ENCODE results near the gene P2RX1.

Gene P2RX1

DNA sequence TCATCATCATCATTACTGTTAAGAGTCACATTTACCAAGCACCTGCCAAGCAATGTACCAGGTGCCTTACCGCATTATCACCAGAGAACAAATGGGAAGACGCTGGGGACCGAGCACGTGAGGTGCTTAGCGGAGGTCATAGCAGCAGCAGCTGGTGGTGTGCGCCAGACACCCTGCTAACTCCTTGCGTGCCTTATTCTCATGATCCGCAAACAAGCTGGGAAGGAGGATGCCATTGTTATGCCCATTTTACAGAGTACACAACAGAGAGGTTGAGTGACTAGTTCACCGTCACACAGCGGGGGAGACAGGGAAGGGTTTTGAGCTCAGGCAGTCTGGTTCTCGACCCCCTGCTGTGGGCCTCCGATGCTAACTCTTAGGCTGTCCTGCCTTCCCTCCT lies 40.7 kb upstream of the P2RX1 start:
- TF ChIP-seq, protein P1, sequence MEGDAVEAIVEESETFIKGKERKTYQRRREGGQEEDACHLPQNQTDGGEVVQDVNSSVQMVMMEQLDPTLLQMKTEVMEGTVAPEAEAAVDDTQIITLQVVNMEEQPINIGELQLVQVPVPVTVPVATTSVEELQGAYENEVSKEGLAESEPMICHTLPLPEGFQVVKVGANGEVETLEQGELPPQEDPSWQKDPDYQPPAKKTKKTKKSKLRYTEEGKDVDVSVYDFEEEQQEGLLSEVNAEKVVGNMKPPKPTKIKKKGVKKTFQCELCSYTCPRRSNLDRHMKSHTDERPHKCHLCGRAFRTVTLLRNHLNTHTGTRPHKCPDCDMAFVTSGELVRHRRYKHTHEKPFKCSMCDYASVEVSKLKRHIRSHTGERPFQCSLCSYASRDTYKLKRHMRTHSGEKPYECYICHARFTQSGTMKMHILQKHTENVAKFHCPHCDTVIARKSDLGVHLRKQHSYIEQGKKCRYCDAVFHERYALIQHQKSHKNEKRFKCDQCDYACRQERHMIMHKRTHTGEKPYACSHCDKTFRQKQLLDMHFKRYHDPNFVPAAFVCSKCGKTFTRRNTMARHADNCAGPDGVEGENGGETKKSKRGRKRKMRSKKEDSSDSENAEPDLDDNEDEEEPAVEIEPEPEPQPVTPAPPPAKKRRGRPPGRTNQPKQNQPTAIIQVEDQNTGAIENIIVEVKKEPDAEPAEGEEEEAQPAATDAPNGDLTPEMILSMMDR (IDR thresholded peaks at IDR 0.05; ENCODE audit: insufficient read depth, low read depth, low read length, missing control alignments): no peak
- no peak overlapping the region for H3K4me3 ChIP-seq (ENCODE audit: low read depth, low read length)
- no peak for DNase-seq (ENCODE audit: low read depth)

DNA sequence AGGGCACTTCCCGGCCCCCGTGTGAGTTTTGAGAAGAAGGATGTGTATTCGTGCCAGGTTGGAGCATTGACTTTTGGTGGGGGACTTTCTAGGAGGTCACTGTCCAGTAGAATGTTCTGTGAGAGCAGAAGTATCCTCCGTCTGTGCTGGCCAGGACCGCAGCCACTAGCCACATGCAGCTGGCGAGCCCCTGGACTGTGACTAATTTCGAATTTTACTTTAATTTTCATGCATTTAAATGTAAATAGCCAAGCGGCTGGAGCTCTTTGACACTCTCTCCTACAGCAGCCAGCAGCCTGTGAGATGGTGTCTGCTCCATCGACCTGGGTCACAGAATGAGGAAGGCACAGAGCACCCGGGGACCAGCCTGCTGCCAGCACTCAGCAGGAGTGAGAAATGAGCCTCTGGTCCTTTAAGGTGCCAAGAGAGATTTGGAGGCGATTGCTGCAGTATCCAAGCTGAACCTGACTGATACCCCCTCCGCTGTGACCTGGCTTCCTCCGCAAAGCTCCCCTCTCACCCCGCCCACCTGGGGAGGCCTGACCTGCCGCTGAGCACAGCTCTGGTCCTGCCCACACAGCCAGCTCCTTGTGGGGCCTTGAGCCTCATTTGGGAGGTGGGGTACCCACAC lies 40.2 kb upstream of the P2RX1 start:
- no peak overlapping the region for H3K4me3 ChIP-seq (ENCODE audit: low read depth, low read length)
- DNase-seq (ENCODE audit: low read depth): no peak
- TF ChIP-seq, protein P1 (IDR thresholded peaks at IDR 0.05; ENCODE audit: insufficient read depth, low read depth, low read length, missing control alignments): no peak

DNA sequence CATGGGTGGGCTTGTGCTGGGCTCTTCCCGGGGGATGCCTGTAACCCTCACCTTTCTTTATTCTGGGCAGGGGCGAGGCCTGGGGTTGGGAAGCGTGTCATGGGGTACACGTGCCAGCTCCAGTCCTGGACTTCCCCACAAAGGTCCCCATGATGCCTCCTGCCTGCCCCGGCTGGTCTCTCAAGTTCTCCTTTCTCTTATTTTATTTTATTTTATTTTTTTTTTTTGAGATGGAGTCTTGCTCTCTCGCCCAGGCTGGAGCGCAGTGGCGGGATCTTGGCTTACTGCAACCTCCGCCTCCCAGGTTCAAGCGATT lies 39.4 kb upstream of the P2RX1 start:
- no peak overlapping the region for H3K4me3 ChIP-seq (ENCODE audit: low read depth, low read length)
- DNase-seq (ENCODE audit: low read depth): no peak
- TF ChIP-seq, protein P1 (IDR thresholded peaks at IDR 0.05; ENCODE audit: insufficient read depth, low read depth, low read length, missing control alignments): no peak

DNA sequence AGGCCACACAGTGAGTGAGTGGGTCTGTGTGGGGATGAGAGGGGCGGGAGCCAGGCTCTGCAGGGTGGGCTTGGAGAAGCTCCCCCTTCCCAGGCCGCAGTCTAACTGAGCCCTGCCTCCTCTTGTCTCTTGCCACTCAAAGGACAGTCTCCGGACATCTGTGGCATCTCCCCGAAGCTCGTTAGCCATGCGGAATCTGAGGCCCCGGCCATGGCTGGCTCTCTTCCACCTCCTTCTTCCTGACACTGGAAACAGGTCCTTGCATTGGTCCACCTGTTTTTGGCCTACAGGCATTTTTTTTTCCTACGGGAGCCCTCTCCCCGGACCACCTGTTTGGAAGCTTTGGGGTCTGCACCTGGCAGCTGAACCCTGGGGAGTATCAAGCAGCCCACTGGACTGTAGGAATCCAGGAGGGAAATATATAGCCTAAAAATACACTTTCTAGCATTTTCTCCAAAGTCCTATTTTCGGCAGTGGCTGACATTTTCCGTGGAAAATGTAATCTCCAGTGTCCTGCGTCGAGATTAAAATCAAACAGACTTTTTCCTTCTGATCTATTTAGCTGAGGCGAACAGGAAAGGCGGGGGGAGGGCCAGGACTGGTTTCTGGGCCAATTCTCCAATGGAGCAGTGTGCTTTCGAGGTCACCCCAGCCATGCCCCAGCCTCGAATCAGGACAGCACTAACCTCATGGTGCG lies 38.9 kb upstream of the P2RX1 start:
- DNase-seq (ENCODE audit: low read depth): no peak
- H3K4me3 ChIP-seq (ENCODE audit: low read depth, low read length): no peak overlapping the region
- TF ChIP-seq, protein P1 (IDR thresholded peaks at IDR 0.05; ENCODE audit: insufficient read depth, low read depth, low read length, missing control alignments): no peak

DNA sequence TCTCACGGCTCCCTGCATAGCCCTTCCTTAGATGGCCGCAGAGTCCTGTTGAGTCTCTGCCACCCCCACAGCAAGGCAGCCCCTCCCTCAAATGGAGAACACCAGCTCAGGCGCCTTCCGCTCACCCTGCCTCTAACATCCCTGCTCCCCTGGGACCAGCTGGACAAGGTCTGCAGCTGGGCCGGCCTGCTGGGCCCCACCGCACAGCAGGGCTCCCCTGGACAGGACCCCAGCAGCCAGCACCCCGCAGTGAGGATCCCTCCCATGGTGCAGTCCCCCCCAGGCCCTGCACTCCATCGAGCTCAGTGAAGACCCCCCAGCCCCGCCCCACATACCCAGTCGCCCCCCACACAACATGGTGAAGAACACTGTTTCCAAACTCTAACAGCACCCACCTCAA lies 37.8 kb upstream of the P2RX1 start:
- H3K4me3 ChIP-seq (ENCODE audit: low read depth, low read length): no peak overlapping the region
- TF ChIP-seq, protein P1 (IDR thresholded peaks at IDR 0.05; ENCODE audit: insufficient read depth, low read depth, low read length, missing control alignments): no peak
- no peak for DNase-seq (ENCODE audit: low read depth)

DNA sequence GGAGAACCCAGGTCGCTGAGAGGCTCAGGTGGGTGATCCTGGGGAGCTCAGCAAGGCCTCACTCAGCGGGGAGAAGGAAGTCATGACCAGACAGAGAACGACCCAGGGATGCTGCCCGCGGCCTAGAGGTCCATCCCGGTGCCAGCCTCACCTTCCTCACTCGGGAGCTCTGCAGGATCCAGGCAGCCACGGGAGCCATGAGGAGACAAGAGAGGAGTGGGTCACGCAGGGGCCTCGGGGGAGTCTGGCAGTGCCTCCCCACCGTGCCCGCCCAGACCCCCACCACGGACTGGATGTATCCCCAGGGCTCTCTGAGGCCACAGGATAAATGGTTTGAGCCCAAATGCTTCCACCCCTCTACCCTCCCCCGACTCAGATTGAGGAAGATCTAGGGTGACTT lies 37.3 kb upstream of the P2RX1 start:
- no peak for DNase-seq (ENCODE audit: low read depth)
- no peak overlapping the region for H3K4me3 ChIP-seq (ENCODE audit: low read depth, low read length)
- TF ChIP-seq, protein P1 (IDR thresholded peaks at IDR 0.05; ENCODE audit: insufficient read depth, low read depth, low read length, missing control alignments): no peak

DNA sequence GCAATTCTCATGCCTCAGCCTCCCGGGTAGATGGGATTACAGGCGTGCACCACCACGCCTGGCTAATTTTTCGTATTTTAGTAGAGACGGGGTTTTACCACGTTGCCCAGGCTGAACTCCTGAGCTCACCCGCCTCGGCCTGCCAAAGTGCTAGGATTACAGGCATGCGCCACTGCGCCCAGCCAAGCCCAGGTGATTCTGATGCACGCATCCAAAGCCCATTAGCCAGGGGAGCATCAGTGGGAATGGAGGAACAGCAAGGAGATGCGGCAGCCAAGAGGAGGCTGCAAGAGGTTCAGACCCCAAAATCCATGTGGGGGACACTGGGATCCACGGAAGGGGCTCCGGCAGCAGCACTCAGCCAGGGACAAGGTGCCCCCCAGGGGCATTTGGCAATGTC lies 35.9 kb upstream of the P2RX1 start:
- H3K4me3 ChIP-seq (ENCODE audit: low read depth, low read length): no peak overlapping the region
- no peak for DNase-seq (ENCODE audit: low read depth)
- TF ChIP-seq, protein P1 (IDR thresholded peaks at IDR 0.05; ENCODE audit: insufficient read depth, low read depth, low read length, missing control alignments): no peak
